Ramos (cell line): ENCODE data around the gene WDR37.
"Not testable (repeated sequence)": the region's sequence is repeated elsewhere in the genome, so short reads cannot be mapped to it uniquely, and the experiment has no call there.

Experiments used
- in situ Hi-C: fragments of 300-500 bp; cut with MboI; formaldehyde crosslinking; loops from one replicate; pipeline ENCODE4 v1.14.3; 2022; ENCODE audit warnings: low sequenced_read_pairs; ENCODE audit not compliant: unreplicated experiment

WDR37 gene

DNA sequence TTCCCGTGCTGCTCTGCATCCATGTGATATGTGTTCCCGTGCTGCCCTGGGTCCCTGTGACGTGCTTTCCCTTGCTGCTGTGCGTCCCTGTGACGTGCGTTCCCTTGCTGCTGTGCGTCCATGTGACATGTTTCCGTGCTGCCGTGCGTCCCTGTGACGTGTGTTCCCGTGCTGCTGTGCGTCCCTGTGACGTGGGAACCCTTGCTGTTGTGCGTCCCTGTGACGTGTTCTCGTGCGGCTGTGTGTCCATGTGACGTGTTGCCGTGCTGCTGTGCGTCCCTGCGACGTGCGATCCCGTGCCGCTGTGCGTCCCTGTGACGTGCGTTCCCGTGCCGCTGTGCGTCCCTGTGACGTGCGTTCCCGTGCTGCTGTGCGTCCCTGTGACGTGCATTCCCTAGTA is 45.8 kb downstream of the WDR37 start:
- in situ Hi-C loops: no loop called here

DNA sequence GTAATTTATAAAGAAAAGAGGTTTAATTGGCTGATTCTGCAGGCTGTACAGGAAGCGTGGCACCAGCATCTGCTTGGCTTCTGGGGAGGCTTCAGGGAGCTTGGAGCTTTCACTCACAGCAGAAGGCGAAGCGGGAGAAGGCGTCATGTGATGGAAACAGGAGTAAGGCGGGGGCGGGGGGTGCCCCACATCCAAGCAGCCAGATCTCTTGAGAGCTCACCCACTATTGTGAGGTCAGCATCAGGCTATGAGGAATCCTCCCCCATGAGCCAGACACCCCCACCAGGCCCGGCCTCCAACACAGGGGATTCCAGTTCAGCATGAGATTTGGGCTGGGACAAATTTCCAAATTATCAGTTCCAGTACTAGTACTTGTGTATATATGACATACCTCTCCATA is 46.2 kb downstream of the WDR37 start:
- in situ Hi-C loops: no loop called here

DNA sequence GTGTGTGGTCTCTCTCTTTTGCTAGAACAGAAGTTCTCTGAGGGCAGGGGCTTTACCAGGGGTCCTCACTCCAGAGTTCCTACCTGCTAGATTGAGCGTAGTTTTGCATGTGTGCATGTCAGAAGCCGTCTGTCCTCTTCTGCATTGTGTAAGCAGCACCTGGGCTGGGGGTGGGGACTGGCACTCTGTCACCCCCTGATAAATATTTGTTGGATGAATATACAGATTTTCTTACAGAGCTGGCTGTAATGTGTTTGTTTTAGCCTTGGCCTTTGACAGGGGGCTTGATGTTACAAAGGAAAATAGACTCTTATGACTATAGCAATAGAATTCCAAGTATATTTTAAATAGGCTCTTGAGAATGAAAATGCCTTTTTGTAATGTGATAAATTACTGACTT is 46.6 kb downstream of the WDR37 start:
- in situ Hi-C loops: no loop called here

DNA sequence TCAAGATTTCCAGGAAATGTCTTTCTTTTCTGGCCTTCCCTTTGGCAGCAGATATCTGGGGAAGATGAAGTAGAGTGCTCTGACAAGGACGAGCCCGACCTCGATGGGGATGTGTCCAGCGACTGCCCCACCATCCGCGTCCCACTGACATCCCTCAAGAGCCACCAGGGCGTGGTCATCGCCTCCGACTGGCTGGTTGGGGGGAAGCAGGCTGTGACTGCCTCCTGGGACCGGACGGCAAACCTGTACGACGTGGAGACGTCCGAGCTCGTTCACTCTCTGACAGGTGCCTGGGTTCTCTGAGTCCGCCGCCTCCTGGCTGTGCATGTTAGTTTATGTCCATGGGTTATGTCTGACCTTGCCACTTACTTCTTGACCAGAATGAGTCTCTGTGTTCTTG is 47.4 kb downstream of the WDR37 start:
- in situ Hi-C loops: no loop called here

DNA sequence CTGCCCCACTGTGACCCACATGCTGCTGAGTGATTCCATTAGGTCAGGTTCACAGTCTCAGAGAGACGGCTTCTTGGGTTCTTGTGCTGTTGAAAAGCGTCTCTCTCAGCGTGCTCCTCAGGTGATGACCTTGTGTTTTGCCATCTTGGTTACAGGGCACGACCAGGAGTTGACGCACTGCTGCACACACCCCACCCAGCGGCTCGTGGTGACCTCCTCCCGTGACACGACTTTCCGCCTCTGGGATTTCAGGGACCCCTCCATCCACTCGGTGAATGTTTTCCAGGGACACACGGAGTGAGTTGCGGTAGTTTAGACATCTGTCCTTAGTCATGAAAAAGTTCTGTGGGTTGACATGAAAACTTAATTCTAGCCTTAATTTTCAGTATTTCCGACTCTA is 48.8 kb downstream of the WDR37 start:
- in situ Hi-C loops: no loop called here

DNA sequence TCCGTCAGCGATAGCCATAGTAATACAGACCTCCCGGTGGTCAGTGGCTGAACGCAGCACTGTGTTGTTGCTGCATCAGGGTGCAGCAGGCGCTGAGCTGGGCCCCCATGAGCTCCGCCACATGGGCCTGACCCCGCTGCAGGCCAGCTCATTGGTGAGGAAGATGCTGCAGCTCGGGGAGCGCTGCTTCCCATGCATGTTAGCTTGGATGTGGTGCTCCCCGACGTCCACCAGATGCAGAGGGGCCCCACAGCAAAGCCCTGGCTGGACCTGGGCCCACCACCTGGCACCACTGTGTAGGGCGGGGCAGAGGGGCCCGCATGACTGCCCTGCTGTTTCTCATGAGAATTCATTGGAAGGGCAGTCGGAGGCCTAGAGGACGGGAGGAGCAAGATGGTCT is 50.8 kb downstream of the WDR37 start:
- in situ Hi-C loops: no loop called here

DNA sequence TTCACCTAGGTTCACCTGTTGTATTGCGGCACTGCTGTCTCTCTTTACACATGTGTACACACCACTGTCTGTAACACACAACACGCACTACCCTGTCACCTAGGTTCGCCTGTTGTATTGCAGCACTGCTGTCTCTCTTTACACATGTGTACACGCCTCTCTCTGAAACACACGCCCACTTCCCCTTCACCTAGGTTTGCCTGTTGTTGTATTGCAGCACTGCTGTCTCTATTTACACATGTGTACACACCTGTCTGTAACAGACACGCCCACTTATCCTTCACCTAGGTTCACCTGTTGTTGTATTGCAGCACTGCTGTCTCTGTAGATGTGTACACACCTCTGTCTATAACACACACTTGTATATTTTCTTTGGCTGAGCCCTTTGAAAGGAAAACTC is 51.5 kb downstream of the WDR37 start:
- in situ Hi-C loops: no loop called here

DNA sequence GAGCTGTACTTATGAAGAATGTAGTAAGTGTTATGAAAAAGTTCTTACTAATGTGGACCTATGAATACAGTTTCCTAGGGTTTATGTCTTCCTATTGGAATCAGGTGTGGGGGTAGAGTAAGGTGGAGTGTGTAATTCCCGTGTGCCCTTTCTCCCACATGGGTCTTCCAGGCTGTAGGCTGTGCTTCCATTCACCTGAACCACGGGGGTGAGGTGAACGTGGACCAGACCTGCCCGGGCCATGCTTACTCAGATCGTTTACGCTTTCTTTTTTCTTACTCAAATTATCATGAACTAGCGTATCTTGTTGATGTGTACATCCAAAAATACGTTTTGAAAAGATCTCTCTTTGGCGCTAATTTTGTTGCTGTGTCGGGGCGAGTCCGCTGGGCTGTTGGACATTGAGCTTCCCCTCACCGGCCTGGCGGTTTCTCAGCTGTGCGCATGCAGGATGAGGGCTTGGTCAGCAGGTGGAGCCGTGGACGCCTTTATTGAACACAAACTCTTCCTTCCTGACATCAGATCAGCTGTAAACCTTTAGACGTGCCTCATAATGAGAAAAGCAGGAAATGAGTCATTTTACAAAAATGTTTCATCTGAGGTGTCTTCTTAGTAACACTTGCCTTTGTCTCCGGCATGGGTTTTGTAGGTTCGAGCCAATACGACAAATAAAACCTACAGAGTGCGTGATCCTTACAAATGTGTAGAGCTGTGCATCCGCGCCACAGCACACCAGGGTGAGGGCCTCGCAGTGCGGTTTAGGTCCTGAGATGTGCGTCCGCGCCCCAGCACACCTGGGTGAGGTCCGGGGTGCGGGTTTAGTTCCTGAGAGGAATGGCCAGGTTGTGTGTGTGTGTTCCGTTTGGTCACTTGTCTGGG is 53.8 kb downstream of the WDR37 start:
- in situ Hi-C loops: no loop called here

DNA sequence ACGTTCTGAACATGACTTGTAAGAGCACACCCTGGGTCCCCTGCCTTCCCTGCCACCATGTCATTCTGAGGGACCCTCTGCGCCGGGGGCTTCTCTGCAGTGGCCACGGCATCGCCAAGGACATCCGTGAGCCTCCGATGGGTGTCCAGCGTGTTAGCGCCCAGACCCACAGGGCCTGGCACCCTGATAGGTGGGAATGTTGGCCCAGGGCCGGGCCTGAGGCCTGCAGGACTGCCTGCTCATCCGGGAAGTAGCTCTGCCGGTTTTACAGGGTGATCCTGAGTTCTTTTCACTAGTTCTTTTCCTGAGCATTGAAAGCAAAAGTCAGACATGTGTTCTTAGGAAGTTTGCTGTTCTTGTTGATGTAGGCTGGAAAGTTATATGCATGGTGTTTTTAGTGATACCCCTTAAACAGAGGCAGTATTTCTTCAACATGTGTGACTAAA is 54.5 kb downstream of the WDR37 start:
- in situ Hi-C loops: no loop called here

DNA sequence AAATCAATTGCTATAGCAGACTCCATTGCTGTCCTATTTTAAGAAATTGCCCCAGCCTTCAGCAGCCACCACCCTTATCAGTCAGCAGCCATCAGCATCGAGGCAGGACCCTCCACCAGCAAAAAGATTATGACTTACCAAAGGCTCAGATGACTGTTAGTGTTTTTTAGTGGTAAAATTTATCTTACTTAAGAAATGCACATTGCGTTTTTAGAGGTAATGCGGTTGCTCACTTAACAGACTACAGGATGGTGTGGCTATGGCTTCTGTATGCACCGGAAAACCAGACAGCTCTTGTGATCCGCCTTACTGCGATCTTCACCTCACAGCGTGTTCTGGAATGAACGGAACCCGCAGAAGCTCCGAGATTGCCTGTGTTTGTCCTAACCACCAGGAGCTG is 58.1 kb downstream of the WDR37 start:
- in situ Hi-C loops: no loop called here

DNA sequence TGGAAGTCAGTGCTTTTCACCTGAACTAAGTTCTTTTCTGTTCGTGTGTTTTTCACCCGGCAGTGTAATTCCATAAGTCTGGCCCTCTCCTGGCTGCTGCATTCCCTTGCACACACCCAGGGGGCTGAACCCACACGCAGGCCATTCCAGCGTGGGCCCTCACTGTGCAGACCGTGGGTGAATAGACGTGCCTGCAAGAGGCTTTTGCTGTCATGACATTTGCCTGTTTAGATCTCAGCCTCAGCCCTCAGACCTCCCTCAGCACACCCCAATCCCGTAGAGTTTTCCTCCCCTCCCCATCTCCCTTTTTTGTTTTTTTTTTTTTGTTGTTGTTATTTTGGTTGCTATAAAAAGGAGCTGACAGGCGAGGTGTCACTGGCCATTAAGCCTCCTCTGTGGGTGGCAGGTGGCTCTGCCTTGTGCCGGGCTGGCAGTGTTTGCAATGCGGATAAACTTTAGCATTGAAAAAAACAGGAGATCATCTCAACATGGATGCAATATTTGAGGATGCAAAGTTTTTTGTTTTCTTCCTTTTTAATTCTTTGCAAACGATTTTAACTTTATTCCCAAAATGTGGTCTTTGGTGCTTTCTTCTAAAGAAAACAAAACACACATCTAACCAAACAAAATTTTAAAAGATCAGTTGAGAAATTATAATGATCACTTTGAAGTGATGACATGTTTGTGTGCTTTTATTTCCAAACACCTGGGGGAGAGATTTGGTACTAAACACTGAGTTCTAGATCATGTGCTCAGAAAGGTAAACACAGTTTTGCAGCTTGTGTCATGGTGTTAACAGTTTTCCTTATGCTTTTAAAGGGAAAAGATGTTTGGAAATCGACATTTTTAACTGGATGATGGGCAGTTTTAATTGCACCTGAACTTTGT is 58.8 kb downstream of the WDR37 start:
- in situ Hi-C loops: no loop called here

DNA sequence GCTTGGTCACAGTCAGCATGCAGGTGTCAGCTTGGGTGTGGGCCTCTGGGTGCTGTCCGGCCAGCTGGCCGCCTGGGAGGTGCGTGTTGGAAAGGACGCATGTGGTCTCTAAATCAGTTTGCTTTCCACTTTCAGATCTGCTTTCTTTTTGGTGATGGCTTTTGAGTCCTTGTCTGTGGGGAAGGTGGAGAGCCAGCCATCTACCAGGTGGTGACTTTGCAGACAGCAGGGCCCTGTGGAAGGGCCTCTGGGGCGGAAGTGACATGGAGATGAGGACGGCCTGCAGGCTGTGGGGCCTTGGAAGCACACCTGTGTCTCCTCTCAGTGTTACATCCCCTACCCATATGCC is 59.4 kb downstream of the WDR37 start:
- in situ Hi-C loops: no loop called here

DNA sequence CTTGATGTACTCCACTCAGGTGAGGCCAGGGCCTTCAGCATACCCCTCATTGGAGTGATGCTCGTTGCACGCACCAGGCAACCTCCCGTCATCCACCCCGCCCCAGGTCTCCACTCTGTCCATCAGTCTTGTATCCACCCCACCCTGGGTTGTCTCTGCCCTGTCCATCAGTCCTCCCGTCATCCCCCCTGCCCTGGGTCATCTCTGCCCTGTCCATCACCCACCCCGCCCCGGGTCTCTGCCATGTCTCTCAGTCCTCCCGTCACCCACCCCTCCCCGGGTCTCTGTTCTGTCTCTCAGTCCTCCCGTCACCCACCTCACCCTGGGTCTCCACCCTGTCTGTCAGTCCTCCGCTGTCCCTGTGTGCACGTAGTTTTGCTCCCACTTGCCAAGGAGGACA is 59.9 kb downstream of the WDR37 start:
- in situ Hi-C loops: no loop called here

DNA sequence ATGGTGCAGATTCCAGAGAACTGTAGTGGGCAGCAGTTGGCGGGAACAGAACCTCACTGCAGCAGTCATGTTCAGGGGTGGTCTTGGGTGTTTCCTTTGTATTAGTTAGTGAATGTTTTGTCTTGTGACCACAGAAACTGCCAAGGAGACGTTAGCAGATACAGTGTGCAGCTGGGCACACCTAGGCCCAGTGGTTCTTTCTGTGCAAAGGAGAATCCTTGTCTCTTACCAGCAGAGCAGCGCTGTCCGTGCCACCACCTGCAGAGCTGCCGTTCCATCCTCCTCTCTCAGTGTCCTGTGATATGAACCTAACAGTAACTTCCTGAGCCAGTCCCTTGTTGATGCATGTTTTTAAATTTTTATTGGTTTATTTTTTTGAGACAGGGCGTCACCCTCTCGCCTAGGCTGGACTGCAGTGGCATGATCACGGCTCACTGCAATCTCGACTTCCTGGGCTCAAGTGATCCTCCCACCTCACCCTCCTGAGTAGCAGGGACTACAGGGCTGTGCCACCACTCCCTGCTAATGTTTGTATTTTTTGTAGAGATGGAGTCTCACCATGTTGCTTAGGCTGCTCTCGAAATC is 60.6 kb downstream of the WDR37 start:
- in situ Hi-C loops: no loop called here

DNA sequence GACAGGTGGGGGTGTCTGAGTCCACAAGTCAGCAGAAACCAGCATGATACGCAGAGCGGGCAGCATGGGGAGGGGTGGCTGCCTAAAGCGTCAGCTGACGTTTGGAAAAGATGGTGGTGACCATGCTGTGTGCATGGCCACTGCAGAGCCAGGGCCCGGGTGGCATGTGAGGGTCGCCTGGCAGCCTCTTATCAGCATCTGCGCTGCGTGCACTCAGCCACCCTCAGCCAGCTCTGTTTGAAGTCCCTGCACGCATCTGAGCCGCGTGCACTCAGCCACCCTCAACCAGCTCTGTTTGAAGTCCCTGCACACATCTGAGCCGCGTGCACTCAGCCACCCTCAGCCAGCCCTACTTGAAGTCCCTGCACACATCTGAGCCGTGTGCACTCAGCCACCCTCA is 61.5 kb downstream of the WDR37 start:
- in situ Hi-C loops: no loop called here

DNA sequence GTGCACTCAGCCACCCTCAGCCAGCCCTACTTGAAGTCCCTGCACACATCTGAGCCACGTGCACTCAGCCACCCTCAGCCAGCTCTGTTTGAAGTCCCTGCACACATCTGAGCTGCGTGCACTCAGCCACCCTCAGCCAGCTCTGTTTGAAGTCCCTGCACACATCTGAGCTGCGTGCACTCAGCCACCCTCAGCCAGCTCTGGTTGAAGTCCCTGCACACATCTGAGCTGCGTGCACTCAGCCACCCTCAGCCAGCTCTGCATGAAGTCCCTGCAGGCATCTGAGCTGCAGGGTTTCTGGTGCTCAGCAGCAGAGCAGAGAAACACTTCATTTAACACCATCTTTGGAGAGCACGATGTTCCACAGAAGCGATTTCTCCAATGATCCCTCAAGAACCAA is 62.1 kb downstream of the WDR37 start:
- in situ Hi-C loops: not testable (repeated sequence)

DNA sequence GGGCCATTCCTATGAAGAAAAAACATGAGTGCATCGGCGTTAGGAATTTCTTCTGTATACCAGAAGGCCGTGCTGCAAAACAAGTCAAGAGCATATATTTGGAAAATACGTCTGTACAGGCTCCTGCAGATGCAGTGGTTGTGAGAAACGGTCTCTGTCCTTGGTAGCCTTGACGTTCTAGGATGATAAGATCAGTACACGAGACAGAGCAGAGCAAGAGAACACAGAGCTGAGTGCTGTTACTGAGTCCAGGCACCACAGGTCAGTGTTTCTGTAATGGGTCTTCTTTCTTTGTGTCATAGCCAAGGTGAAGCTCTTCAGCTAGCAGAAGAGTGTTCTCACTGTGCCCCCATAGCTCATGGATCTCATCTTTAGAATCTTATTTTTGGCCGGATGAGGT is 62.8 kb downstream of the WDR37 start:
- in situ Hi-C loops: no loop called here

DNA sequence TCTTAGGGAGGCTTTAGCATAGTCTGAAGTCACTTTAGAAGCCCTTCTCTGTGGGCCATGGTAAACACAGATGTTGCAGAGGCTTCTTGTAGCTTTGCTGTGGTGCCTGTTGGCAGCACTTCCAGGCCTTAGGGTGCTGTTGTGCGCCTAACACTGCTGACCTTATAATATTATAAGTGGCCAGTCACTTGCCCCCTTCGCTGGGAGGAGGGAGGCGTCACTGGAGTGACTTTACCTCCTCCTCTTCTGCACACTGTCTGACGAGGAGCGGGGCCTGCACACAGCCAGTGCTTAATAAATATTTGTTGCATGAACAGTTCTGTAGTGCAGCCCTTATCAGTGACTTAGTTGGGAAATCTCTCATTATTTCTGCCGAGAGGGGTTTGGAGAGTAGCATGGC is 63.3 kb downstream of the WDR37 start:
- in situ Hi-C loops: no loop called here

DNA sequence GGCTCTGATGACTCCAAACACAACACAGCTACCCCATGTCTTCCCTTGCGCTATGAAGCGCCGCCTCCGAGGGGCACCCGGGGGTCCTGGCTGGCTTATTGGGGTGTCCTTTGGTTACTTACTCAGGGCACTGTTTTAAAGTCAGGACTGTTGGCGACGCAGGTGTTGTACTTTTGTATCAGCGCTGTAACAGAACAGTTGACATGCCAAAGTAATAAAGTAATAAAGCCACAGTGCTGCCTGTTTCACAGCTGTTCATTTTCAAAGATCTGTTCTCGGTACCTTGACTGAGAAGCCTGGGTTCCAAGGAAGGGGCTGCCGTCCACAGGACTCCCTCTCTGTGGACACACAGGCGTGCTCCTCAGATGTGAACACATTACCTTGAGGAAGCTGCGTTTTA is 64.1 kb downstream of the WDR37 start:
- in situ Hi-C loops: no loop called here

DNA sequence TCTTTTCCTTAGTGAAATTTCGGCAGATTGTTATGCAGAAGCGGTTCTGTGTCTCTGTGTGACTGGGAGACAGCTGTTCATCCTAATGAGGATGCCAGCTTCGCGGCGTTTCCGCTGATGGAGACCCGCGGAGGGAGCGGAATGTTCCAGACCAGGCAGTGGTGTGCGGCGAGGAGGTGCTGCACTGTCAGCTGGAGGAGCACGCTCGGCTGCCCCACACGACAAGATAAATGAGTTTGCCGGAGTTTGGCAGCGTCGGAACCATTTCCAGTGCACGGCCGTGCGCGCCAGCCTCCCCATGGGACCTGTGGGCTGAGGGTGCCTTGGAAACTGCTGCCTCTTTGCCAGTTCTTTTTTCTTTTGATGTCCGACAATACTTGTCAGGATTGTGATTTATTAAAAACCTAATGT is 64.6 kb downstream of the WDR37 start:
- in situ Hi-C loops: no loop called here
